NOMO-1 treated with dmso at 0.1 percent for 144 hours (cell line): ENCODE measurements around the gene TSN.
A peak's percentile ranks its signal among the peaks of the same experiment; 100 is the strongest.
"Not testable (repeated sequence)": the region's sequence is repeated elsewhere in the genome, so short reads cannot be mapped to it uniquely, and the experiment has no call there.

ENCODE experiments used
- DNase-seq: peaks from one replicate; lab custom pipeline; 2025; ENCODE audit not compliant: unreplicated experiment; lab: John Stamatoyannopoulos, UW

The TSN gene

DNA sequence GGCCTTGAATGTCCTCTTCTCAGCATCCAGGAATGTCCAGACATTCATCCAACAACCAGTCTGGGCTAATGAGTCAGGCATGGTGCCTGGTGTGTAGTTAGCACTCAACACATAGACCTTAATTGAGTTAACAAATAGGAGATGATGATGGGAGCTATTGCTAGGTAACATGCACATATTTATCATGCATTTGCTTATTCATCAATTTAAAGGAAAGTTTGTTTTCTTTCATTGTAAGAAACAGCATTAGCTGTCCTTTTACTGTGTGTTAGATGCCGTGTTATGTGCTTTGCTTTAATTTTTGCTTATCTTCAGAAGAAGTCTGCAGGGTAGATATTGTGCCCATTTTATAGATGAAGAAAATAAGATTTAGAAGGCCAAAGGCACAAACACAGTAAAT is 43.2 kb downstream of the TSN start:
- DNase-seq: no peak

DNA sequence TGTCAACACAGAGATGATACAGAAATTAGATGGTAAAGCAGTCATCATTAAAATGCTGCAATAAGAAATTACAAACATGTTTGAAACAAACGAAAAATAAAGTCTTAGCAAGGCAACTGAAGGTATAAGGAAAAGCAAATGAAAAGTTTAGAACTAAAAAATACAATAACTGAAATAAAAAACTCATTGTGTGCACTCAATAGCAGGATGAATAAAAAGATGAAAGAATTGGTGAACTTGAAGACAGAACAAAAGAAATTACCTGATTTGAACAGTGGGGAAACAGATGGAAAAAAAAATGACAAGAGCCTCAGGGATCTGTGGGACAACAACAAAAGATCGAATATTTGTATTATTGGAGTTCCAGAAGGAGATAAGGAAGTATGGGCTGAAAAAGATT is 46.5 kb downstream of the TSN start:
- DNase-seq: no peak

DNA sequence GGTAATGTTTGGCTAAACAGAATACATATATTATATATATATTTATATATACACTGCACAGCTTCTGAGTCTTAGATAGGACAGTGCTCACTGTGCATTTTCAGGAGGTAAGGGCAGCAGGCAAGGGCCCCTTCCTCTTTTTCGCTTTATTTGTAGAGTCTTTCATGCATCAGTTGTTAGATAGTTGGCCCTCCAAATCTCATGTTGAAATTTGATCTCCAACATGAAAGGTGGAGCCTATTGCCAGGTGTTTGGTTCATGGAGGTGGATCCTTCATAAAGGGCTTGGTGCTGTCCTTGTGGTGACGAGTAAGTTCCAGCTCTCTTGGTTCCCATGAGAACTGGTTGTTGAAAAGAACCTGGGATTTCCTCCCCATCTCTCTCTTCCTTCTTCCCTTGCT is 48.1 kb downstream of the TSN start:
- no peak for DNase-seq

DNA sequence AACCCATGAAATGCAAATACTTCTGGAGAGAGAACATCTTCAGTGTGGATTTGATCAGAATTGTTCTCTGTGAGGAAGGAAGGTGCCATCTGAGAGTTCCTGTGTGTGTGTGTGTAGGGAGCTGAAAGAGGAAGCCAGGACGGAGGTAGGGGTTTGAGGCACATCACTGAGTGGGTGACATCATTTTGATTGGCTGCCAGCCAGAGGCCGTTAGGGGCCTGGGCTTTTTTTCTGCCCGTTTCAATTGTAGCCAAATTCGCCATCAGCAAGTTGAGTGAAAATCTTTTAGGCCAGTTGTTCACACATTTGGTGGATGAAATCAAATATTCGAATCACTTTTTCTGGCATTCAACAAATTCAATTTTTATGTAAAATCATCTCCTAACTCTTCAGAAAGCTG is 48.9 kb downstream of the TSN start:
- DNase-seq: peak; percentile 83

DNA sequence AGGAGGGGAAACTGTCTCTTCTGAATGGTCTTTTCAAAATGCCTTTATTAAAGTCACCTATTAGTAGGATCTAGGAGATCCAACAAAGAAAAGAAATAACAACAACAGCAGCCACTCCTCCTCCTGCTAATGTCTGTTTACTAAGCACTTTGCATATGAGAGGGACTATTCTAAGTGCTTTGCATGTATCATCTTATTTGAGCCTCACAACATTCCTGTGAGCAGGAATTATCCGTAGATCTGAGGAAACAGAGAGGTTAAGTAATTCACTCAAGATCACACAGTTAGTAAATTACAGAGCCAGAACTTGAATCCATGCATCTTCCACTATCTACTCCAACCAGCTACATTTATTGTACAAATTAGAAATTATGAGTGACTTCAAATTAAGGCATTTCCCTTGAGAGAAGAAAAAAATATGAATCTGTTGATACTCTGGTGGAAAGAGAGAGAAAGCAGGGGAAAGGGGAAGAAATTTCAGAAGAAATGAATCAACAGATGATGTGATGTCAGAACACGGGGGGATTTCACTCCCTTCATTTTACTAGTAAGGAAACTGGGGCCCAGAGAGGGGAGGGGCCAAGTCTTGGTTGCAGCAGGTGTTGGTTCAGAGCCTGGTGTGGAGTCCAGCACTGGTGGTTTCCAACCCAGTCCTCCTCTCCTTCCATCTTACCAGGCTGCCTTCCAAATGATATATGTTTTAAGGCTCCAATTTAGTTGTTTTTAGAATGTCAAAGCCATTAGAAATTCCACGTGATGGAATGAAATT is 49.7 kb downstream of the TSN start:
- DNase-seq: no peak

DNA sequence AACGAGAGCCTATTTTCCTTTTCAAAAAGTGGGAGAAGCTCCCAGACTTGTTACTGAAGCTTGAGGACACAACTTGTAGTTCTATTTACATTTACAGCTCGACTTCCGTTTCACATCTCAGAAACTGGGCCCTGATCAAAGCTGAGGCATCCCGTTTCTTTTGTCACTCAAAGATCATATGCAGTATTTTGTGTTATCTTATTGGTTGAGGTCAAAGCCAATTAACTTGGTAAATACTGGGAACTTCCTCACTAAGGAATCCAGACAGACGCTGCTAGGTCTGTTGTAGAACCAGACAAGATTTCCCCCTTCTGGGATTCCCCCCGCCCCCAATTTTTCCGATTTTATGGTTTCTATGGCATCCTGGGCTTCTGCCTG is 50.3 kb downstream of the TSN start:
- DNase-seq: no peak

DNA sequence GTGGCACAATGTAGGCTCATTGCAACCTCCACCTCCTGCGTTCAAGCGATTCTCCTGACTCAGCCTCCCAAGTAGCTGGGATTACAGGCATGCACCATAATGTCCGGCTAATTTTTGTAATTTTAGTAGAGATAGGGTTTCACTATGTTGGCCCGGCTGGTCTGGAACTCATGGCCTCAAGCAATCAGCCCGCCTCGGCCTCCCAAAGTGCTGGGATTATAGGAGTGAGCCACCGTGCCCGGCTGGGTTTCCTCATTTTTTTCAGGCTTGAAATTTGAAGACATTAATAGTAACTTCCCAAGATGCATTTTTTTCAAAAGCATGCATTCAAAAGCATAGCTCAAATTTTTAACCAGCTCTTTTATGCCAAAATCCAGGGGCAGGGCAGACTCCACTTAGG is 52.3 kb downstream of the TSN start:
- DNase-seq: not testable (repeated sequence)

DNA sequence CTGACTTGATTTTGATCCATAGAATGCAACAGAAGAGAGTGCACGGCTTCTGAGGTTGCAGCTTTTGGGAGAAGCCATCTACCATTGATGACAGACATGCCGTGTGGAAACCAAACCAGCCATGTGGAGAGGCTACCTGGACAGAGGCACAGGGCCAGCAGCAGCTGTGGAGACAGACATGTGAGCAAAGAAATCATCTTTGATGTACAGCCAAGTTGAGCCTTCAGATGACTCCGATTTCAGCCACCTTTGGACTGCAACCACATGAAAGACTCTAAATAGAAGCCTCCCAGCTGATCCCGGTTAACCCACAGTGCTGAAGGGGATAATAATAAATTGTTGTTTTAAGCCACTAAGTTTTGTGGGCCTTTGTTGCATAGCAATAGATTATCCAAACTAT is 54.2 kb downstream of the TSN start:
- DNase-seq: no peak

DNA sequence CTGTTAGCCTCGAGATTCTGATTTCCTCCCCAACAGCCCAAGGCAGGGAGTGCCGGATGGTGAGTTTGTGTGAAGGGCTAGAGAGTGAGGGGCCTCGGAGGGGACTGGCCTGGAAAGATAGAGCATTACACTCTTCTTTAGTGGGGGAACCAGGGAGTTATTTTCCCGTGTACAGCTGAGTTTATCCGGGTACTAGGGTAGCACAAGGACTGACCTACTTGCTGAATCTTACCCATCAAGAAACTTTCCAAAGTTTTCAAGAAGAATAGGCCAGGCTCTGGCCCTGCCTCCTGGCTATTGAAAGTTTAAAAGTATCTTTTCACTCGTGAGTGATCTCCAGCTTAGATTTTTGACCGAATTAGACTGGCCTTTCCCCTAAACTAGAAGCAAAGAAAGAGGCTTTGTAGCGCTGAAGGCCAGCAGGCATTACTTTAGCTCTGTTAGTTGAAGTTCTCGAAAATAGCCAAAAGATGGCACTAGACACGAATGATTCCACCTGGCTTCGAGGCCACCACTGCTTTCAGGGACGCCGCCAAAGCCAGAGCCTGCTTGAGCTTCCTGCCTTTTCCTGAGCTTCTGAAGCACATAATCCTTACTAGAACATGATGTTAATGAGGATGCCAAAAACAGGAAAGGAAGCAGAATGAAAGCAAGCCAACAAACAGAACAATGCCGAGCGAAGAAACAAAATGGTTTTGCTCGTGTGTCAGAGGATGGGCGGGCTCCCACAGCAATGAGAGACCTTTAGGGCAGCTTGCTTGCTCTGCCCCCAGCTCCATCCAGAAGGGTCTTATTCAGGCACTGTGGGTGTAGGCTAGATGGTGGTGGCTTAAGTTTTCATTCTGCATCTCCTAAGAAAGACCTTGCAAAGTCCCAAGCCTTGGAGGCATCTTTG is 55.8 kb downstream of the TSN start:
- DNase-seq: no peak

DNA sequence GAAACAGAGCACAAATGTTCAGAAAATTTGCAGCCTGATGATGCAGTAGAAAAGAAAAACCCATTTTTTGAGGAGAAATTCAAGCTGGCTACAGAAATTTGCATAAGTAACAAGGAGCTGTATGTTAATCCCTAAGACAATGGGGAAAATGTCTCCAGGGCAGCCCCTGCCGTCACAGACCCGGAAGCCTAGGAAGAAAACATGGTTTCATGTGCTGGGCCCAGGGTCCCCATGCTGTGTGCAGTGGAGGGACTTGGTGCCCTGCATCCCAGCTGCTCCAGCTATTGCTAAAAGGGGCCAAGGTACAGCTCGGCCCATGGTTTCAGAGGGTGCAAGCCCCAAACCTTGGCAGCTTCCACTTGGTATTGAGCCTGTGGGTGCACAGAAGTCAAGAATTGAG is 57.6 kb downstream of the TSN start:
- not testable (repeated sequence) for DNase-seq

DNA sequence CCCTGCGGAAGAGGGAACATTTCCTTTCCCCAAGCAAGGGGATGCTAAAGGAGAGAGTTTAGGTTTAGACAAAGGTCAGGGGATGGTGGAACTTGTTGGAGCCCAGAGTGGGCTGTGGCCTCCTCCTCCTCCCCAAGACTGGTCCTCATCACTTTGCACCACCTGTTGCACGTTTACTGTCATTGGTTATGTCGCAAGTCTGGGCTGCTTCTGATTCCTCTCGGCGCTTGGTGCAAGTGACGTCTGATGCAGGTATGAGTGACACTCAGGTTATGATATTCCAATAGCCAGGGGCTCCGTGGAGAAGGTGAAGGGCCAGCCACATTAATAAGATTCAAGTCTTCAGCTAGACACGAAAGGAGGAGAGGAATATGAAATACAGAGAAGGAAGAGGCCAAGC is 59.8 kb downstream of the TSN start:
- no peak for DNase-seq

DNA sequence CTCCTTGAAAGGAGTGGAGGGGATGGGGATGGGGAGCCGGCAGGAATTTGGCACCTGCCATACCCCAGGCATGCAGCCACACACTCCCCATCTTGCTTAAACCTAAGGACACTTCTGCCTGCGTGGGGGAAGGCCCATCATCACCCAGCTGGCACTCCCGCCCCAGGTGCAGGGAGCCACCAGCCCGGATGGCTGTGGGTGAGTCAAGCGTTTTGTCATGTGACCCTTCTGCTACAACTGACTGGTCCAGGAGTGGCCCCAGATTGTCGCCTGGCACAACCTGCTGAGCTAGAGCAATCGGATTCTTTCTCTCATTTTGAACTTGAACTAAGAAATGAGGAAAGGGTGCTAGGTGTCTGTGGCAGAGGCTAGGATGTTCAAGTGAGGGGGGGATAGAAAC is 61.3 kb downstream of the TSN start:
- DNase-seq: no peak

DNA sequence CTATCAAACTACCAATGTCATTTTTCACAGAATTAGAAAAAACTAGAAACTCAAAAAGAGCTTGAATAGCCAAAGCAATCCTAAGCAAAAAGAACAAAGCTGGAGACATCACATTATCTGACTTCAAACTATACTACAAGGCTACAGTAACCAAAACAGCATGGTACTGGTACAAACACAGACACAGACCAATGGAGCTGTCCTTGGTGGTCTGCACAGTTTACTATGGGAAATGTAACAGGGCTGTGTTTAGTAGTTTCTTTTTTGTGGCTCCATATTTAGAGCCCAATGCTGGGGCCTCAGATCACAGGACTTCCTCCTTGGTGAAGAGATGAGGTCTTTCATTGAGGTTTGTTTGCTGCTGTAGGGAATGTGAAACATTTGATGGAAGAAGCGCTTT is 61.9 kb downstream of the TSN start:
- not testable (repeated sequence) for DNase-seq
